ENCODE data around the gene BCL7A. TPM values are rescaled to one million over a fixed set of nuclear protein-coding genes. Genes with fewer than 3 reads are reported as not detected.

The BCL7A gene
- total RNA-seq, 1 donor from 2014 or later: 11.2 TPM

- TF ChIP-seq CTCF (IDR thresholded peaks at IDR 0.05; ENCODE audit: borderline replicate concordance): no peak
- Histone ChIP-seq H3K9me3 (replicated peaks) (no peaks in the 10 kb centered on the region), H3K36me3 (no peaks in the 10 kb centered on the region), H3K4me3 (no peak overlapping the region), H3K4me1 (peaks cover 24% of the 10 kb centered on the region), H3K27me3 (ENCODE audit: low read depth) (no peaks in the 10 kb centered on the region), H3K27ac (replicated peaks) (peak overlapping the region; percentile 27)
- no peak for DNase-seq
- intact Hi-C loops (cut with micrococcal nuclease): no loop called here
Observed at GRCh38 chr12:122004633-122005071, 17.0 kb upstream of the BCL7A start.

GRCh38 chr12:122005252-122005776 lies 16.4 kb upstream of the BCL7A start:
- no peak overlapping the region for H3K27ac ChIP-seq (replicated peaks)
- DNase-seq: no peak

GRCh38 chr12:122006186-122006926 lies 15.3 kb upstream of the BCL7A start:
- no peak for TF ChIP-seq CTCF (IDR thresholded peaks at IDR 0.05; ENCODE audit: borderline replicate concordance)
- Histone ChIP-seq H3K9me3 (replicated peaks) (no peaks in the 10 kb centered on the region), H3K4me1 (peaks cover 24% of the 10 kb centered on the region), H3K4me3 (no peak overlapping the region), H3K27ac (replicated peaks) (no peak overlapping the region), H3K27me3 (ENCODE audit: low read depth) (no peaks in the 10 kb centered on the region), H3K36me3 (no peaks in the 10 kb centered on the region)
- intact Hi-C loops (cut with micrococcal nuclease): no loop called here
- DNase-seq: no peak

More at GRCh38 chr12:122005252-122005776, 16.4 kb upstream of the BCL7A start:
- no peak for TF ChIP-seq CTCF (IDR thresholded peaks at IDR 0.05; ENCODE audit: borderline replicate concordance)
- H3K9me3 ChIP-seq (replicated peaks): no peaks in the 10 kb centered on the region
- no peak overlapping the region for H3K4me3 ChIP-seq
- peaks cover 24% of the 10 kb centered on the region for H3K4me1 ChIP-seq
- H3K27me3 ChIP-seq (ENCODE audit: low read depth): no peaks in the 10 kb centered on the region
- intact Hi-C loops (cut with micrococcal nuclease): no loop called here
- no peaks in the 10 kb centered on the region for H3K36me3 ChIP-seq

GRCh38 chr12:122009741-122010140 lies 11.9 kb upstream of the BCL7A start:
- Histone ChIP-seq H3K9me3 (replicated peaks) (no peaks in the 10 kb centered on the region), H3K4me3 (no peak overlapping the region), H3K36me3 (no peaks in the 10 kb centered on the region), H3K27me3 (ENCODE audit: low read depth) (no peaks in the 10 kb centered on the region), H3K27ac (replicated peaks) (no peak overlapping the region), H3K4me1 (peaks cover 12% of the 10 kb centered on the region)
- intact Hi-C loops (cut with micrococcal nuclease): no loop called here
- TF ChIP-seq CTCF (IDR thresholded peaks at IDR 0.05; ENCODE audit: borderline replicate concordance): no peak
- DNase-seq: no peak

- no peaks in the 10 kb centered on the region for H3K27me3 ChIP-seq (ENCODE audit: low read depth)
- H3K4me3 ChIP-seq: no peak overlapping the region
- no peaks in the 10 kb centered on the region for H3K4me1 ChIP-seq
- intact Hi-C loops (cut with micrococcal nuclease): no loop called here
- no peak for DNase-seq
- TF ChIP-seq CTCF (IDR thresholded peaks at IDR 0.05; ENCODE audit: borderline replicate concordance): no peak
- no peaks in the 10 kb centered on the region for H3K36me3 ChIP-seq
- no peak overlapping the region for H3K27ac ChIP-seq (replicated peaks)
- H3K9me3 ChIP-seq (replicated peaks): no peaks in the 10 kb centered on the region
Observed at GRCh38 chr12:122012184-122012583, 9.5 kb upstream of the BCL7A start.

Measured in left ventricle myocardium inferior (tissue), 1 donor.